ENCODE data around the gene SAMD14. TPM values are rescaled to one million over a fixed set of nuclear protein-coding genes. Genes with fewer than 3 reads are reported as not detected.
A peak's percentile ranks its signal among the peaks of the same experiment; 100 is the strongest.

SAMD14 gene
- total RNA-seq, 3 donors from 2014 or later, result 0.52 to 2.6 (median 1.2) TPM

DNA sequence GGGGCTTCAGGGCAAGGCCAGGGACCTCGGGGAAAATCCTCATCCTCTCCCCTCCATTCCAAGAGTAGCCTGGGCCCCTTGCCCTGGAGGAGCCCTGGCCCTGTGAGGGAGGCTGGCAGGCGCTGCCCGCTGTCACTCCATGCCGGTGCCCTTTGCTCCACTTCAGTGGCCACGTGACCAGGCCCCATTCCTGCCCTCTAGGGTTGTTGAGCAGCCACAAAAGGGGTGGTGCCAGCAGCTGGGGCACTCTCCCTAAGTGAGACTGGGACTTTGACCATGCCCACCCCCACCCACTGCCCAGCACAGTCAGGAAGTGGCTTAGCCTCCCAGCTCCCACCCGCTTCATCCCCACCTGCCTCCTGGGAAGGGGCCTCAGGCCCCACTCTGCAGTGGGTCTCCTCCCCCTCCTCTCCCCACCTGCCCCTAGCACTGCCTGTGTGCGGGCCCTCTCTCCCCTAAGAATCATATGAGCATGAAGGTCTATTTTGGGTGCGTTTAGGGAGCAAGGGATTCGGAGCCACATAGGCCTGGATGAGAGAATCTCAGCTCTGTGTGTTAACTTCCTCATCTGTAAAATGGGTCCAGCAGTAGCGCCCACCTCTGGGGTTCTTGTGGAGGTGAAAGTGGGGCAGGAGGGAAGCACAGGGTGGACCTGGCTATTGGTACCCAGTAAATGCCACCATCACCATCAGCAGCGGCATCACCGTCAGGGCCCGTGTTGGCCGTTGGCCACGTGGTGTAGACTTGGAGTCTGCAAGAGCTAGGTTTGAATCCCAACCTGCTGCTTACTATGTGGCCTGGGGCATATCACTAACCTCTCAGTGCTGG, 27.6 kb downstream of the SAMD14 start:
- Histone ChIP-seq H3K4me3 (no peak overlapping the region), H3K36me3 (ENCODE audit: low read depth) (no peaks in the 10 kb centered on the region), H3K4me1 (ENCODE audit: low read depth) (peaks cover 46% of the 10 kb centered on the region), H3K9me3 (no peaks in the 10 kb centered on the region)
- TF ChIP-seq CTCF (IDR thresholded peaks at IDR 0.05), result no peak
- intact Hi-C loops (cut with DNase I, micrococcal nuclease), result no loop called here
- DNase-seq (peak; percentile 93 to 94 (median 94)), ATAC-seq (peak; percentile 88)

DNA sequence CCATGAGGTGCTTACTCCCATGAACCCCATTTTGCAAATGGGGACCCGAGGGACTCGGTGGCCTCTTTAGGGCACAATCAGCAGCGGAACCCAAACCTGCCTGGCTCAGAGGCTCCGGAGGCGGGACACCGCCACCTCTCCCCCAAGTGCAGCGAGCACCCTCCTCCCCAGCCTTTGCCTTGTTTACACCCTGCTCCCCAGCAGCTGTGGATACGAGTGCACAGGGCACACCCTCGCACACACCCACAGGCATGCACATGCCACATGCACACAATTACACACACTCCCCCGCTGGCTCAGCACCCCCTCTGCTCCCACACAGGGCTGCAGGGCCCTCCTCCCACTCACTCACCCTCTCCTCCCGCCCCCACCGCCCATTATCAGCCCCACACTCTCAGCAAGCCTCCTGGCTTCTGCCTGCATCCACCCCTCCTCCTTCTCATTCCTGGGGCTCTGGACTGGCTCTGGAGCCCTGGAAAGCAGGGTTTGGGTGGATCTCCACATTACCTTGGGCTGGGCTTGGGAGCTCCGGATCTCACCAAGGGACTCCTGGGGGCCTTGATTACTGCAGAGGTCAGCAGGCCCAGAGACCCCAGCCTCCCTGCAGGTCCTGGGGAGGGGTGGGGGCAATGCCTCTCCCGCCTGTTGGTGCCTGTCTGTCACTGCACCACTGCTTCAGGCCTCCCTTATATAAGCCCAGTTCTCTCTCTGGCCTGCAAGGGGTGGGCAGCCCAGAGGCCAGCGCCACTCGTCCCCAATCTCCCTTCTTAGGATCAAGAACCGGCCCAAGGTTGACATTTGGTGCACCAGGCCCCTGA, 28.4 kb downstream of the SAMD14 start:
- ATAC-seq (peak; percentile 85), DNase-seq (peak; percentile 84 to 90 (median 88))
- intact Hi-C loops (cut with DNase I, micrococcal nuclease), result no loop called here
- peak overlapping the region; percentile 6 for H3K4me3 ChIP-seq
- TF ChIP-seq CTCF (IDR thresholded peaks at IDR 0.05), result no peak
- no peaks in the 10 kb centered on the region for H3K36me3 ChIP-seq (ENCODE audit: low read depth)
- peaks cover 50% of the 10 kb centered on the region for H3K4me1 ChIP-seq (ENCODE audit: low read depth)
- H3K9me3 ChIP-seq, result no peaks in the 10 kb centered on the region

- H3K4me3 ChIP-seq, result peak overlapping the region; percentile 6
- peak in 1 of 3 donors; percentile 62 for DNase-seq
- no peaks in the 10 kb centered on the region for H3K9me3 ChIP-seq
- H3K36me3 ChIP-seq (ENCODE audit: low read depth), result no peaks in the 10 kb centered on the region
- H3K4me1 ChIP-seq (ENCODE audit: low read depth), result peaks cover 56% of the 10 kb centered on the region
- intact Hi-C loops (cut with DNase I, micrococcal nuclease), result no loop called here
- TF ChIP-seq CTCF (IDR thresholded peaks at IDR 0.05), result no peak
- ATAC-seq, result peak; percentile 7
Observed at GRCh38 chr17:50100921-50101345, 29.0 kb downstream of the SAMD14 start.

DNA sequence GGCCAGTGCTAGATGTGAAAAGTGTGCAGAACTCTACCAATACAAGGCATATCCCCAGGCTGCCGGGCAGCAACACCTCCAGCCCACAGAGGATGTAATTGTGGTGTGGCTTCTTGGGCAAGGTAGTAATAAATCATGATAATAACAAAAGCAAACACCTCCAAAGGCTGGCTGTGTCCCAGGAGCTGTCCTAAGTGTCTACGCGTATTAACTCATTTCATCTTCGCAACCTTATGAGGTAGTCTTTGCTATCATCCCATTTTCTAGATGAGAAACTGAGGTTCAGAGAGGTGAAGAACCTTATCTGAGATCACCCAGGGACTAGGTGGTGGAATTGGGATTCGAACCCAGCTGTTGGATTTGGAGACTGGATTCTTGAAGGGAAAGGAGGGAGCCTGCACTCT, 29.5 kb downstream of the SAMD14 start:
- Histone ChIP-seq H3K4me1 (ENCODE audit: low read depth) (peaks cover 58% of the 10 kb centered on the region), H3K36me3 (ENCODE audit: low read depth) (no peaks in the 10 kb centered on the region), H3K9me3 (no peaks in the 10 kb centered on the region), H3K4me3 (no peak overlapping the region)
- DNase-seq (peak in 2 of 3 donors; percentile 60 to 80), ATAC-seq (peak; percentile 49)
- intact Hi-C loops (cut with DNase I, micrococcal nuclease), result no loop called here
- TF ChIP-seq CTCF (IDR thresholded peaks at IDR 0.05), result no peak

GRCh38 chr17:50099003-50099402, 31.0 kb downstream of the SAMD14 start:
- intact Hi-C loops (cut with DNase I, micrococcal nuclease), result loop anchor here in 1 of 2 donors (10.0 kb wide), 1 partner anchor 206 kb away; no protein-coding TSS in a partner anchor
- peaks cover 3% of the 10 kb centered on the region for H3K36me3 ChIP-seq (ENCODE audit: low read depth)
- no peak overlapping the region for H3K4me3 ChIP-seq
- no peak for ATAC-seq
- no peak for TF ChIP-seq CTCF (IDR thresholded peaks at IDR 0.05)
- H3K9me3 ChIP-seq, result no peaks in the 10 kb centered on the region
- peaks cover 58% of the 10 kb centered on the region for H3K4me1 ChIP-seq (ENCODE audit: low read depth)
- DNase-seq, result no peak
